Ammon's horn (tissue), 1 donor: ENCODE measurements around the gene CYTH3.
"Not testable (repeated sequence)": the region's sequence is repeated elsewhere in the genome, so short reads cannot be mapped to it uniquely, and the experiment has no call there.

Source experiments
- DNase-seq: peaks from one replicate; pipeline ENCODE4 v3.0.0-alpha.2; 2016; ENCODE audit warnings: low spot score

The CYTH3 gene

DNA sequence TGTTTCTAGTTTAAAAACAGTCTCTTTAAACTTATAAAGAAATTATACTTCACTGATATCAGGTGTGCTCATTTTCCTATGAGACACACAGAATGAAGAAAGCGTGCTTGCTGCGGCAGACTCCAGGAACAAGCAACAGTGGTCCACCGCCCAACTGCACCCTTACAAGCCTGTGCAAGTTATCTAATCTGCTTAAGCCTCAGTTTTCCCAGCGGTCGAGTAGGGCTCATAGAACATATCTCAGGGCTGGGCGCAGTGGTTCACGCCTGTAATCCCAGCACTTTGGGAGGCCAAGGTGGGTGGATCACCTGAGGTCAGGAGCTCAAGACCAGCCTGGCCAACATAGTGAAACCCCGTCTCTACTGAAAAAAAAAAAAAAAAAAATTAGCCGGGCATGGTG lies 43.1 kb downstream of the CYTH3 start:
- DNase-seq, result not testable (repeated sequence)

DNA sequence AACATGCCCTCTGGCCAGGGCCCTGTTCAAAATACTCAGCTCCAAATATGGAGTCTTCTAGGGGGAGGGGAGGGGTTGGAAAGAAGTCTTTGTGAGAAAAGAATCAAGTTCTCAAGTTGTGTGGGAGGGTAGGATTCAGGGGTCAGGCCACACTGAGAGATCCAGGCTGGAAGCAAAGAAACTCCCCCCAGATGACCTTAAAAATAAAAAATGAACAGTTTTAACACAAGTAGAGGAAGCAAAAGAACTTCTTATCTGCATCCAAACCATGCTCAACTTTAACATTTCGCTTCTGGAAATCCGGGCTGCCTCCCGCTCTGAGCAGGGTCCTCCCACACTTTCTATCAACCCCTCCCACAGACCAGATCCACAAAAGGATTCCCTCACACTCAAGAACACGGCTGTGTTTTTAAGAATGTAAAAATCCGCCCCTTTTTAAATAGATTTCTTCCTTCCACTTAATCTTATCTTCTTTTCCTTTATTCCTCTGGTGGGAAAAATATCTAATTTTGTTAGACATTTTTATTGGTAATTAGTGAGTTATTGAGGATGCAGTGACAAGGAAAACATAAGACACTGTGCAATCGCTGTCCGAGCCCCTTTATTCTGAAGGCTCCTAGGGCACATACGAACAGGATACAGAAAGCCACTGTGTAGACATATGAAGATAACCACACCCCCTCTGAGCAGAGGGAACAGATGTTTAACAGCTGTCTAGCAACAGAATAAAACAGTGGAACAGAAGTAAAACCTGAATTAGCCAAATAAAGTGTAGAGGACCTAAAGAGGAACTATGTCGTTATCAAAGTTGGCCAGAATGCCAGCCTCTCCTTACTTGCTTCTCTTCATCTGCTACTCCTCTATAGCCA lies 43.8 kb downstream of the CYTH3 start:
- DNase-seq, result no peak

DNA sequence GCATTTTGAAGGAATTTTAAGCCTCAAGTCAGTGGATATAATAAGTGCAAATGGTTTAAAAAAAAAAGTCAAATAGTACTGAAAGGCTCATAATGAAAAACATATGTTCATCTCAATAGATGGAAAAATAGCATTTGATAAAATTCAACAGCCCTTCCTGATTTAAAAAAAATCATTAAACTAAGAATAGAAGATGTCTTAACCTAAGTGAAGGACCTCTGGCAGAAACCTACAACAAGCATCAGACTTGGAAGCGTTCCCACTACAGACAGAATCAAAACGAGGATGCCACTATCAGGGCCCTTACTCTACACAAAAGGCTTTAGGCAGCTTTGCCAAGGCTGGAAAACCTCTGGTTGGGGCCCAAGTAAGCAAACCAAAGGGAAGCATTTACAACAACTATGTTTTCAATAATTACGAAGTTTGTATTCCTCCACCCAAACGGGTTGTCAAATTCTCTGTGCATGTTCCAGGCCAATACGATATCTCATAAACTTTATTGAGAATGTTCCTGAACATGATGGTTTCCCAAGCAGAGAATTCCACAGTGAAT lies 45.1 kb downstream of the CYTH3 start:
- DNase-seq, result no peak

DNA sequence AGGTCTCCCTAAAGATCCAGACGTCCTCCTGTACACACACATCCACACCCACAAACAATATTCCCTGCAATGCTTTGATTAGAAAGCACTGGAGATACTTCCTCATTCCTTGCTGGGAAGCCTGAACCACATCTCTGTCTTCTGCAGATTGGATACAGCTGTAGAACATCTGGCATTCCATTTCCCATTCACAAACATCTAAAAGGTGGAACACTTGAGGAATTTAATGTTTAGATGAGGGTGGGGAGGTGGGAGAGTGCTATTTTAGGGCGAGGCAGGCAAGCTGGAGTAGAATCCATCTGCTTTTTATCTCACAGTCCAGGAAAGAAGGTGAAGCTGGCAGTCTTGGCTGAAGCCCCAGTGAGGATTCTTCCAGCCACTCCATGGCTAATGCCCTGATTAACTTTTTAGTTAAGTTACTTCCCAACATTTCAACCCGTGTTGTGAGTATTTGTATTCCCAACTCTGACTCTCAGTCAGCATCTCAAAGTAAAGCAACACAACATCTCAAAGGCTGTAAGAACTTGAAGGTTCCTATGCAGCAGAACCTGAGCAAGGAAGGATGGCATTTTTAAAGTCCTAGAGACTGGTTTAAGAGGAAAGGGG lies 46.1 kb downstream of the CYTH3 start:
- DNase-seq, result no peak

DNA sequence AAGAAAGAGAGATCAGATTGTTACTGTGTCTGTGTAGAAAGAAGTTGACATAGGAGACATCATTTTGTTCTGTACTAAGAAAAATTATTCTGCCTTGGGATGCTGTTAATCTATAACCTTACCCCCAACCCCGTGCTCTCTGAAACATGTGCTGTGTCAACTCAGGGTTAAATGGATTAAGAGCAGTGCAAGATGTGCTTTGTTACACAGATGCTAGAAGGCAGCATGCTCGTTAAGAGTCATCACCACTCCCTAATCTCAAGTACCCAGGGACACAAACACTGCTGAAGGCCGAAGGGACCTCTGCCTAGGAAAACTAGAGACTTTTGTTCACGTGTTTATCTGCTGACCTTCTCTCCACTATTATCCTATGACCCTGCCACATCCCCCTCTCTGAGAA lies 49.0 kb downstream of the CYTH3 start:
- DNase-seq, result not testable (repeated sequence)

DNA sequence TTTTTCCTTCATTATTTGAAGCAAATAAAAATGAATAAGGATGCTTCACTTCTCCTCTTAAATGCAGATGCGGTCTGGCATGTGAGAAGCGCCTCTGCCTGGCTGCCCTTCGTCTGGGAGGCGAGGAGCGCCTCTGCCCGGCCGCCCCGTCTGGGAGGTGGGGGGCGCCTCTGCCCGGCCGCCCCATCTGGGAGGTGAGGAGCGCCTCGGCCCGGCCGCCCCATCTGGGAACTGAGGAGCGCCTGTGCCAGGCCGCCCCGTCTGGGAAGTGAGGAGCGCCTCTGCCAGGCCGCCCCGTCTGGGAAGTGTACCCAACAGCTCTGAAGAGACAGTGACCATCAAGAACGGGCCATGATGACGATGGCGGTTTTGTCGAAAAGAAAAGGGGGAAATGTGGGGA lies 49.4 kb downstream of the CYTH3 start:
- not testable (repeated sequence) for DNase-seq

DNA sequence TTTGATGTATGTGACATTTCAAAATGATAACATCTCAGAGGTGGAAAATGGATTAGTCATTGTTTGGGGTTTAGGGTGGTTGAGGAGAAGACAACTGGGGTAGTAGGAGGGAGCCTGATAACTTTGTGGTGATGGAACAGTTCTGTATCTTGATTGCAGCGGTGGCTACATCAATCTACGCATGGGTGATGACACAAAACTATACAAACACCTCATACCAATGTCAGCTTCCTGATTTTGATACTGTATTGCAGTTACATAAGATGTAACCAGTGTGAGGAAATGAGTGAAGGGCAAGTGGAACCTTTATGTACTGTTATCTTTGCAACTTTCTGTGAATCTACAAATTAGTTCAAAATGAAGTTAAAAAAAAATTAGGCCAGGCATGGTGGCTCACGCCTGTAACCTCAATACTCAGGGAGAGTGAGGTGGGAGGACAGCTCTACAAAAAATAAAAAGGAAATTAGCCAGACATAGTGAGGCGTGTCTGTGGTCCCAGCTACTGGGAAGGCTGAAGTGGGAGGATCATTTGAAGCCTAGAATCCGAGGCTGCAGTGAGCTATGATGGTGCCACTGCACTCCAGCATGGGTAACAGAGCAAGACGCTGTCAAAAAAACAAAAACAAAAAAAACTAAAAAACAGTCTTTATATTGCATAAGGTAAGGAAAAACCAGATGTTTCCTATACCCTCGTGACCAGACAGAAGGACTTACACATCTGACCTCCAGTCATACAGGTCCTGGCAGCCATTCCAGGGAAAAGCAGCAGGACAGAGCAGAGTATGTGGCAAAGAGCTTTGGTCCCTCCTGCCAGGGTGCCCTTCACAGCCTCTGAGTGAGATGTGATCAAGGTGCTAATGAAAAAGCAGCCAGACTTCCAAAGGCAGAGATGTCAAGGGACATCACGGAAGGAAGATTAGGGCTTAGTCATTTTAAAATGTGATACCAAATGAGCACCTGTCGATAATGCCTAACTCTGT lies 50.8 kb downstream of the CYTH3 start:
- no peak for DNase-seq

DNA sequence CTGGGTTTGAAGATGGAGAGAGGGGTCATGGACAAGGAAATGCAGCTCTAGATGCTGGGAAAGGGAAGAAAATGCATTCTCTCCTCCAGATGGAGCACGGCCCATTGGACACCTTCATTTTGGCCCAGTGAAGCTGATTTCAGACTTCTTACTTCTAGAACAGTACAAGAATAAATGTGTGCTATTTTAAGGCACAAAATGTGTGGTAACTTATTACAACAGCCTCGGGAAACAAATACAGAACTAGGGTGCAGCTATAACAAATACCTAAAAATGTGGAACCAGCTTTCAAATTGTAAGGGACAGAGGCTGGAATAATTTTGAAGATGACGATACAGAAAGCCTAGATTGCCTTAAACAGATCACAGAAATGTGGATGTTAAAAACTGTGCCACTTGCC lies 54.1 kb downstream of the CYTH3 start:
- DNase-seq, result no peak

DNA sequence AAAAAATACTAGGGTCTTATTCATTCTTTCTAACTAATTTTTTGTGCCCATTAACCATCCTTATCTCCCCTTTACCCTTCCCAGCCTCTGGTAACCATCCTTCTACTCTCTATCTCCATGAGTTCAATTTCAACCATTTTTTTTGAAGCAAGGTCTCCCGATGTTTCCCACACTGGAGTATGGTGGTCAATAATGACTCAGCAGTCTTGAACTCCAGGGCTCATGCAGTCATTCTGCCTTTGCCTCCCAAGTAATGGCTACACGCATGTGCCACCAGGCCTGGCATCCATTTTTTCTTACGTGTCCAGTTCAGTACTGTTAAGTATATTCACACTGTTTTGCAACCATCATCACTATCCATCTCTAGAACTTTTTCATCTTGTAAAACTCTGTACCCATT lies 60.4 kb downstream of the CYTH3 start:
- no peak for DNase-seq

DNA sequence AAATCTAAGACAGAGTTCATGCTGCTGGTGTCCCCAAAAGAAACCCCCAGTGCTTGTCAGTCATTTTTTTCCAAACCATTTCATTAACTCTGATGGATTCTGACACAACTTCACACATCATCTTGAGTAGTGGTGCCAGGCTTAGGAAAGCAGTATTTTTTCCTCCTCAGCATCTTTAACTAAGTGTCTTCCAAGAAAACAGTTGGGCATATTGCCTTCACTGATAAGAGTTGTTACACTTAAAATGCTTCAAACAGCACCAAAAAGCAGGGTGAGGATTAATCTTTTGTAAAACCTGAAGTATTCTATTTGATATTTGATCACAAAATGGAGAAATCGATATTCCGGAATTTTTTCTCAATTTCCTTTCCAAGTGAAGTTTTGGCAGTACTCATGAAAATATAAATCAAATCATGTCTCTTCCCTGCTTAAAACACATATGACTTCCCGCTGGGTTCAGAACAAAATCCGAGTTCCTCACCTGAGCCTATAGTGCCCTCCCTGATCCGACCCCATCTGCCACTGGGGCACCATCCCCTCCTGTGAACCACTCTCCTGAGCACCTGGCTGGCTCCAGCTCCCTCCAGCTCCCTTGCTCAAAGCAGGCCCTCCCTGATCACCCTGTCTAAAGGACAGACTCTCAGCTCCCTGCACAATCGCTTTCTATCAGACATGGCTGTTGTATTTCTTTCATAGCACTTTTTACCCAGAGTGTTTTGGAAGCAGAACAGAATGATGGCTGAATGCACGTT lies 61.6 kb downstream of the CYTH3 start:
- no peak for DNase-seq

DNA sequence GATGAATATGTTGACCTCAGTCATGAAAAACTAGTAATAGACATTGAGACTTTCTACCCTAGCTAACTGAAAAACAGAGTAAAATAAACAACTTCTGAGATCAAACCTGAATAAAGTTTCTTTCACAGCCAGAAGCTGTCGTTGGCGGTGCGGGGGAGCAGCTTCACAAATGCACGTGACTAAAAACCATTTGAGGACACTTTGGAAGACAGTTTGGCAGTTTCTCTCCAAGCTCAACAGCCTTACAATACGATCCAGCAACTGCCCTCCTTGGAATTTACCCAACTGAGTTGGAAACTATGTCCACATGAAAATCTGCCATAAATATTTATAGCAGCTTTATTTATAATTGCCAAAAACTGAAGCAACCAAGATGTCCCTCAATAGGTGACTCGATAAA lies 63.1 kb downstream of the CYTH3 start:
- peak; percentile 48 for DNase-seq

DNA sequence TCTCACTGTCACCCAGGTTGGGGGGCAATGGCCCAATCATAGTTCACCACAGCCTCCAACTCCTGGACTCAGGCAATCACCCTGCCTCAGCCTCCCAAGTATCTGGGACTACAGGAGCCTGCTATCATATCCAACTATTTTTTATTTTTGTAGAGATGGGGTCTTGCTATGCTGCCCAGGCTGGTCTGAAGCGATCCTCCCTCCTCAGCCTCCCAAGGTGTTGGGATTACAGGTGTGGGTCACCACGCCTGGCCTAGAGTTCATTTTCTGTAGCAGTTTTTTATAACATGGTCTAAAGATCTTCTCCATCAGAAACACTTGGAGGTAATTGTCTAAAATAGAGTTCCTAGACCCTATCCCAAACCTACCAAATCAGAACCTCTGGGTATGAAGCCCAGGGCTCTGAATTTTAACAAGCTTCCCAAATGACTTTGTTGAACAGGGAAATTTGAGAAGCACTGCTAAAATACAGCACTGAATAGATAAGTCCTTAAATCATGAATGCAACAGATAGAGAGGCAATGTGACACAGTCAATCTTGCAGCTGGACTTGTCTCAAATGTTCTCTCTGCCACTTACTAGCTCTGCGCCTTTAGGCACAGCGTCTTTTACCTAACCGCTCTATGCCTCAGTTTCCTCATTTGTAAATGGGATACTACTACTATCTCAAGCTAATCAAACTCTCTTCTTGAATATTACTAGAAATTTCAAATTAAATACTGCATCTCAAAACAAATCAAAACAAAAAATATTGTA lies 63.7 kb downstream of the CYTH3 start:
- no peak for DNase-seq

DNA sequence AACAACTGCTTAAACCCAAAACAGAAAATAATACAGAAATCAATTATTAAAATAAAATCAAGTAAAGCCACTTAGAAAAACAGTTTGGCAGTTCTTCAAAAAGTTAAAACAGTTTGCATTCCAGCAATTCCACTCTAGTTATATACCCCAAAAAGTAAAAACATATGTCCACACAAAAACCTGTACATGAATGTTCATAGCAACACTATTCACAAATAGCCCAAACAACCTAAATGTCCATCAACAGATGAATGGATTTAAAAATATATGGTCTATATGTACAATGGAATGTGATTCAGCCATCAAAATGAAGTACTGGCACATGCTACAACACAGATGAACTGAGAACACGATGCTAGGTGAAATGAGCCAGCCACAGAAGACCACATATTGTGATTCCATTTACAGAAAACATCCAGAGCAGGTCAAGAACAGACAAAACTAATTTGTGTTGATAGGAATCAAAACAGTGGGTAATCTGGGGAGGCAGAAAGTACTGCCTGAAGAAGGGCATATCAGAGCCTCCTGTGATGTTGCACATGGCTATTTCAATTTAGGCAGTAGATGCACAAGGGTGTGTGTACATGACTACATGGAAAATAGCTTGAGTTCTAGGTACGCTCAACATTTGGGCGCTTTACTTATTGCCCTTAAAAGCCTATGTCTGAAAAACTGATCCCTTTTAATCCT lies 66.3 kb downstream of the CYTH3 start:
- DNase-seq, result no peak

DNA sequence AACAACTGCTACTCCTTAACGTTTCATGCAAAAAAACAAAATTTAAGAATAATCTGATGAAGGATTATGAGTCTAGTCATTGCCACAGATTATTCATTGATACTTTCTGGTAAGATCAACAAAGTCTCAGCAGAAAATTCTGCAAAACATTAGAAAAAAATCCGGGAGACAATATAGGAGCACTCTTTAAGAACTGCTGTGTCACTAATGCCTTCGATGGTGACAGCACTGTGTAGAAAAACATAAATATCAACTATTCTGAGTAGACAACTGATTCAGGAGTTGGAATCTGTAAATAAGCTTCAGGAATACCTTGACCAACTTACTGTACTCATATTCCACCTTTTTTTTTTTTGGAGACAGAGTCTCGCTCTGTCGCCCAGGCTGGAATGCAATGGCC lies 69.0 kb downstream of the CYTH3 start:
- no peak for DNase-seq

DNA sequence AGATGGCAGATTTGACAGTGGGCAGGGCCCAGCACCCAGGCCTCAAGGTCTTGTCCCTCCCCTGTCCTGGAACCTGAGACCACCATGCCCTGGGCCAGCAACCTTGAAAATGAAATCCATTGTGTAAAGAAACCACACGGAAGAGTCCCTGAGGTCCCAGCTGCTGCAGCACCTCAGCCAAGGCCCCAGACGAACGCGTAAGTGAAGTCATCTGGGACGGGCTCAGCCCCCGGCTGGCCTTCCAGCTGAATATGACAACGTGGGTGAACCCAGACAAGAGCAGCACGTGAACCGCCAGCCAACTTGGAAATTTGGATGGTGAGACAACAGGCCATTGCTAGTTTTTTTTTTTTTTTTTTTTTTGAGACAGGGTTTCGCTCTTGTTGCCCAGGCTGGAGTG lies 70.3 kb downstream of the CYTH3 start:
- DNase-seq, result no peak

DNA sequence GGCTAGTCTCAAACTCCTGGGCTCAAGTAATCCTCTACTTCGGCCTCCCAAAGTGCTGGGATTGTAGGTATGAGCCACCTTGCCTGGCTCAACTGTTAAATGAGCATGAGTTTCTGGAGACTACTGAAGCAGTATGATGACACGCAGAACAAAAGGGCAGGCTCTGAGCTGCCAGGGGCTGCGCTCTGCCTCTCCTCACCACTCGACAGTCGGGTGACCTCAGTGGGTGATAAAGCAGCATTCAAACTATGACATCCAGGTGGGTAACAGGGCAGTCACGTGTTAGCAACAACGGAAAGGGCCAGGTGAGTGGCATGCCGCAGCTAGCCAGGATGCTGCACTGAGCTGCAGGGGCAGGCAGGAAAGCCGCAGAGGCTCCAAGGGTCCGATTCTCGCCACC lies 71.5 kb downstream of the CYTH3 start:
- DNase-seq, result no peak

DNA sequence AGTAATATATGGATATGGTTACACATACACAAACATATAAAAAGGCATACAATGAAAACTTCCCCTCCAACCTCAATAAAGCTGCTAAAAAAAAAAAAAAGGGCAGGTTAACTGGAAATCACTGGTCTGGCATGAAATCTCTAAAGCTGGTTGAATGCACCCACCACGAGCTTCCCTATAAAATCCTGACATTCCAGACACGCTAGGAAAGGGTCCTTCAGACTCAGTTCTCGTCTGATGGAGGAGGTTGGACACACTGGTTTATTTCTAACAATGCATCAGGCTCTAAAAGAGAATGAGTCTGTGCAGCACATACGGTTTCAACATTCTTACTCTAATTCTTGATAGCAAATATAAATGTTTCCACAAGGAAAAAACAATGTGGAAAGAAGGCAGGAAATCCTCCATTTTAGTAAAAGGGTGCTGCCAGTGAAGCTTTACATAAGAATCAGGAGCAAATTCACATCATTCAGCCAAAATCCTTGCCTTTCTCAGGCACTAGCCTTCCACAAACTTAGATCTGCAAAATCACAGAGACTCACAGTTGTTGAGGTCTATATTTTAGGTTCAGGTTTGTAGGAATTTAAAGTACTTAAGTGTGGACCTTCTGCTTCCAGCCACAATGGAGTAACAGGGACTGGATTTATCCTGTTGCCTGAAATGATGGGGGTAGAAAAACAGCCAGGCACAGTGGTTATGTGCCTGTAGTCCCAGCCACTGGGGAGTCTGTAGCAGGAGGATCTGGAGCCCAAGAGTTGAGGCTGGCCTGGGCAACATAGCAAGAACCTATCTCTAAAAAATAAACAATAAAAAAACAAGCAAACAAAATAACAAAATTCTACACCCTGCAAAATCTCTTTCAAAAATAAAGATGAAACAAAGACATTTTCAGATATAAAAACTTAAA lies 73.5 kb downstream of the CYTH3 start:
- DNase-seq, result no peak

DNA sequence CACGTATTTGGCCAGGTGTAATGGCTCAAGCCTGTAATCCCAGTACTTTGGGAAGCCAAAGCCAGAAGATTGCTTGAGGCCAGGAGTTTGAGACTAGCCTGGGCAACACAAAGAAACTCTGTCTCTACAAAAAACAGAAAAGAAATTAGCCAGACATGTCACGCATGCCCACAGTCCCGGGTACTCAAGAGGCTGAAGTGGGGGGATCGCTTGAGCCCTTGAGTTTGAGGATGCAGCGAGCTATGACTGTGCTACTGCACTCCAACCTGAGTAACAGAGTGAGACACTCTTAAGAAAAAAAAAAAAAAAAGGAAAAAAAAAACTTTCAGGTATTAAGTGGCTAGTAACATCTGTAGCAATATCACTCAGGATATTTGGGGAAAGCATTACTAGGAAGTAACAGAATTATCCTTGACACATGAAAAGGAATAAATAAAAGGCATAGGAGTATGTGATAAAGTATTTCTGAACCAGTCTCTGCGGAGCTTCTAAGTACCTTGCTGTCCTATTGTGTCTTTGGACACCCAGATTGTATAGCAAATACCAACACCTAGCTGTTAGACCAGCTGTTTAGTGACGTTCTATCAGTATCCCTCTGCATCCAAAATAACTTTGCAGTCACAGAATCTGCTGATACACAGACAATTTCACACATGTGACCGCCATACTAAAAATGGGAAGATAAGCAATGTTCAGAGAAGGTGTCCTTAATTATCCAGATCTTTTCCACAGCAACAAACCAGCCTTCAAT lies 74.4 kb downstream of the CYTH3 start:
- DNase-seq, result no peak
